DMS 273 treated with DMSO at 0.1 percent for 48 hours (cell line): ENCODE data around the gene CD300A.

Experiments
- DNase-seq: peaks from one replicate; lab custom pipeline; 2025; lab: John Stamatoyannopoulos, UW

The CD300A gene

DNA sequence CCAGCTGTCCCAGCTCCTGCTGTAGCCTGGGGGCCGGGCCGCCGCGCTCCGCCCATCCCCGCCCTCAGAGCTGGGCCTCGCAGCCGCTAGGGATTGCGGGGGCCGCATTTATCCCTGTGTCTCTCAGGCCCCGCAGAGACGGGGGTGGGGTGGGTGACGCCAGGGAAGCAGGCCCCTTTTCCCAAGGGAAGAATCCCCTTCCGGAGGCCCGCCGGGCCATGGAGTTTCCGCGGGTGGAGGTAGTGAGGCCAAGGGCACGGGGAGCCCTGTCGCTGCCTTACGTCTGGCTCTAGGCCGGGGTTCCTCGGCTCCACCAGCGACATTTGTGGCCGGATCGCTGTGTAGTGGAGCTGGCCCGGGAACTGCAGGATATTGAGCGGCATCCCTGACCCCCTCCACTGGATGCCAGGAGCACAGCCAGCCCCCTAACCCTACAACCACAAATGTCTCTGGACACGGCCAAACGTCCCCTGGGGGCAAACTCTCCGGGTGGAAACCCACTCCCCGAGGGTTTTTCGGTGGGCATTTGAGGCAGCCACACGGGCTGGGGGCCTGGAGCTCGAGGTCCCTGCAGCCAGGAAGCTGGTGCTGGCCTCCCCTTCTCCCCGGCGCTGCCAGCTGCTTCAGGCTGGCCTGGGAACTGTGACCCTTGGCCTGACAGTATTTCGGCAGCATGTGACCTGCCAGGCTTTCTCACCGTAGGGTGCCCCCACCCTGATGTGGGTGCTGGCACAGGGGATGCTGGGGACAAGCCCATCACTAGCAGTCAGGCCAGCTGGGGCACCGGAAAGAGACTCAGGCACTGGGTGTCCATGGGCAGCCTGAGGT, 12.0 kb upstream of the CD300A start:
- peak; percentile 77 for DNase-seq

- DNase-seq: no peak
These were observed 11.3 kb upstream of the CD300A start for GRCh38 chr17:74455025-74455545.

GRCh38 chr17:74455821-74456220, 10.6 kb upstream of the CD300A start:
- DNase-seq: peak; percentile 60

- DNase-seq: peak; percentile 6
These were observed 9.2 kb upstream of the CD300A start for GRCh38 chr17:74457146-74457819.

DNA sequence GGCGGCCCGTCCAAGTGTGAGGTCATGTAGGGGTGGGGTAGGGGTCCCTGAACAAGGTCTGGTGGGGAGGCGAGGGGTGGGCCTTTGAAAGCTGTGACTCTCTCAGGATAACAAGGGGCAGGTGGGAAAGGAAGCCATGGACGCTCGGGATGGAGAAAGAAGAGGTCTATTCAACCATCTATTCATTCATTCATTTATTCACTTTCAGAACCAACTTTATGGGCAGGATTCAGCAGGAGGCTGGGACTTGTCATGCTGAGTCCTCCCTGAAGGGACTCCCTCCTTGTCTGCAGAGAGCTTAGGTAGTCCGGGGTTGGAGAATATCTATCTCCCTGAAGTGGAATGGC, 8.6 kb upstream of the CD300A start:
- DNase-seq: no peak

DNA sequence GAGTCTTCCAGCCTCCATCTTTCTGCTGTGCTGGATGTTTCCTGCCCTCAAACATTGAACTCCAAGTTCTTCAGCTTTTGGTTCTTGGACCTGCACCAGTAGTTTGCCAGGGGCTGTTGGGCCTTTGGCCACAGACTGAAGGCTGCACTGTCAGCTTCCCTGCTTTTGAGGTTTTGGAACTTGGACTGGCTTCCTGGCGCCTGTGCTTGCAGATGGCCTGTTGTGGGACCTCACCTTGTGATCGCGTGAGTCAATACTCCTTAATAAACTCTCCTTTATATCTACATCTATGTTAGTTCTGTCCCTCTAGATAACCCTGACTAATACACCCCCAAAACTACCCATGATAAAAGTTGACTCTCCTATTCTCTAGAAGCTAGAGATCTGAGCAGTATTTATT, 7.6 kb upstream of the CD300A start:
- no peak for DNase-seq

GRCh38 chr17:74459622-74460021, 6.8 kb upstream of the CD300A start:
- DNase-seq: no peak

DNA sequence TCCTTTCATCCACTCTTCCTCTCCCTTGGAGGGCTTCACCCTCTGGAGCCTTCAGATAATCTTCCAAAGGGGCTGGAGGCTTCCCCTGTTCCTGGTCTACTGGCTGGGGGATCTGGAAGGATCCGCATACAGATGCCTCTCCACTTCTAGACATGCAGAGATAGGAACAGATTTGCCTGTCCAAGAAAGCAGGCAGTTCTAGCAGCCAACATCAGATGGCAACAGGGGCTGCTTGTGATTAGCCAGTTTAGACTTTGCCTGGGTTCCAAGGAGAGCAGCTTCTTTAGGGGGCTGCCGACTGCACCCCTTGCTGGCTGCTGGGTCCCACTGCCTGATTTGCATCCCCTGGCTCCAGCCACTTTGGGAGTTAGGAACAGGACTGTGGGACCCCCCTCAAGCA, 6.2 kb upstream of the CD300A start:
- no peak for DNase-seq

DNA sequence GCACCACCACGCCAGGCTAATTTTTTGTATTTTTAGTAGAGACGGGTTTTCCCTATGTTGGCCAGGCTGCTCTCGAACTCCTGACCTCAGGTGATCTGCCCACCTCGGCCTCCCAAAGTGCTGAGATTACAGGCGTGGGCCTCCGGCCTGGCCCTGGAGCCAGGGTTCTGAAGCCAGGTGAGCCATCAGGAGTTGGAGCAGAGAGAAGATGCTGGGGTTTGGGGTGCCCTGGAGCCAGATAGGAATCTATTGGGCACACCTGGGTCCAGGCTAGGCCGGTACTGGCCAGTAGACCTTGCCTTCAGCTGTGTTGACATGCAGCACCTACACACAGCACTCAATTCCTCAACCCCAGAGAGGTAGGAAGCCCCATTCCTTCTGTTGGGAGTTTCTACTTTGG, 5.4 kb upstream of the CD300A start:
- no peak for DNase-seq

DNA sequence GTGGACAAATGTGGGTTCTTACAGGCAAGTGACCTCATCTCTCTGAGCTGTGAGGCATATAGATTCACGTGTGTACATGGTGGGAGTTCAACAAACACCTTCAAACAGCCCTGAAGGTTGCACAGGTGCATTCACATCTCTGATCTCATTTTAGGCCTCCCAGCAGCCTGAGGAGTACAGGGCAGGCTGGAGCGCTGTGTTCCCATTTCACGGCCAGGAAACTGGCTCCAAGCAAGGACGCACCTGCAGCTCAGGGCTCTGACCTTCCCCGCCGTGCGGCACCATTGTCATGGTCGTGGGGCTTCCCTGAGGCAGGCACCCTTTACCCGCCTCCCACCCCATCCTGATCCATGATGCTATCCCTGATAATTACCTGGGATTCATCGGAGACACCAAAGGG, 4.8 kb upstream of the CD300A start:
- no peak for DNase-seq

DNA sequence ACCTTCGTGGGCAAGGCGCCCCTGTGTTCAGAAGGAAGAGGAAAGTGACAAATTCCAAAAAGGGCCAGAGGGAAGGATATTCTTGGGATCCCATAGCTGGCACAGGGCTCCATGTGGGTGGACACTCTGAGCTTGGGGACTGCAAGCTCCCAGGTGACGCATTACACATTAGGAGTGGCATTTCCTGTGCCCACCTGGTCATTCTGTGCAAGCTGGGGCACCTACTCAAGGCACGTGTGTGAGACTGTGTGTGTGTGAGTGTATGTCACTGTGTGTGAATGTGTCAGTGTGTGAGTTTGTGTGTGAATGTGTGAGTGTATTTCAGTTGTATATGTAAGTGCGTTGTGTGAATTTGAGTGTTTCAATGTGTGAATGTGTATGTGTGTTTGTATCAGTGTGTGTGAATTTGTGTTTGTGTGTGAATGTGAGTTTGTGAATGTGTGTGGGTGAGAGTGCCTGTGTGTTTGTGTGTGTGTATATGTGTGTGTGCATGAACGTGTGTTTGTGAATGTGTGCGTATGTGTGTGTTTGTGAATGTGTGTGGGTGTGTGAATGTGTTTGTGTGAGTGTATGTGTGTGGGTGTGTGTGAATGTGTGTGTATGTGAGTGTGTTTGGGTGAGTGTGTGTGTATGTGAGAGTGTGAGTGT, 1.6 kb upstream of the CD300A start:
- no peak for DNase-seq

- DNase-seq: no peak
These were observed 890 bp upstream of the CD300A start for GRCh38 chr17:74465378-74466110.

DNA sequence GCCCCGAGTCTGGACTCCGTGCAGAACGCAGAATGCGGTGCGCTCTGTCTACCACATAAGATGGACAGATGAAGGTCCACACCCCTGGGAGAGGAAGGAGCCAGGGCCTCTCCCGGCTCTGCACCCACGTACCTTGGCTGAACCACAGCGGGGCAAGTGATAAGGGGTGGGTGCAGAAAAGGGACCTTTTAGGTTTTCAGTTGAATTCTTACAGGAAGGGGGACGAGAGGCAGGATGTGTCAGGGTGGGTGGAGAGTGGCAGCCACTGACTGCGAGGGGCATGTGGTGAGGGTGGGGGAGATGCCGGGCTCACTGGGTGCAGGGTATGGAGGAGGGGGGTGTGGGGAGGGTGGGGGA, 372 bp downstream of the CD300A start:
- no peak for DNase-seq

DNA sequence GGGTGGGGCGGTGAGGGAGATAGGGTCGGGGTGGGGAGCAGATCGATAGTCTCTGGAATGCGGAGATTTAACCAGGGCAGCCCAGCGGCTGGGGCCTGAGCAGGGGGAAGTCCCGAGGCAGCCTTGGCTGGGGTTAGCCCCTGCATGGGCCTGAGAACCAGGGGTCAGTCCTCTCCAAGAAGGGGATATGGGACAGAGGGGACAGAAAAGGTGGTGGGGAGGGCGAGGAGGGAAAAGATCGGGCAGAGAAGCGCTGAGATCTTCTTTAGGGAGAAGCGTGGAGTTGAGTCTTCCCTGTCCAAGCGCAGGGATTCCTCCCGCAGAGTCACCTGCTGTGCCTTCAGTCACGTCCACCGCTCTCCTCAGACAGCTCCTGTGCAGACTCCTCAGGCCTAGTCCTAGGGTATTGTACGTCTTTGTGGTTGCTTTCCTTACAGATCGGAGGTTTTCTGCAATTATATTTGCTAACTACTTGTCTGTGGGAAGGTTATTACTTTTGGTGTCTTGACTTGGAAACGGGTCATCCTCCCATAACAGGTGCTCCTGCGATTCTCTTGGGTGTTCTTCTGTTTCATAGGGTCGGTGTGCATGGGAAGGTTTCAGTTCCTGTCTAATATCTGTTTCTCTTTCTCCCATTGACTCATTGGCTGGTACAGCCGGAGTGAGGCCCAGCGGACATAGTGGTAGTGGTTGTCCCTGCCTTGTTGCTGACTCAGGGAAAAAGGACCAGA, 952 bp downstream of the CD300A start:
- DNase-seq: no peak

DNA sequence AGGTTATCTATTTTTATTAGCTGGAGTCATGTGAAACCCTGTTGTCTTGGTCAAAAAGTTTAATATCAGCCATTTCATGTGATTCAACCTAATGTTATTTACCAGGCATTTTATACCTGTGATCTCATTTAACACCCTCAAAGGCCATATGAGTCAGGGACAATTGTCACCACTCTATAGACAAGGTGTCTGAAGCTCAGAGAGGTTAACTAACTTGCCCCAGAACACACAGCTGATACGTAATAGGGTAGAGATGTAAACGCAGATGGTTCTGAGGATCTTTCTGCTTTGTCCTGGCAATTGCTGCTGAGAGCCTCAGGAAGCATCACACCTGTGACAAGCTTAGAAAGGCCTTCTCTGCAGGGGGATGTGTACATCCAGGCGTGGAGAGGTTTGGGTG, 4.9 kb downstream of the CD300A start:
- DNase-seq: no peak

DNA sequence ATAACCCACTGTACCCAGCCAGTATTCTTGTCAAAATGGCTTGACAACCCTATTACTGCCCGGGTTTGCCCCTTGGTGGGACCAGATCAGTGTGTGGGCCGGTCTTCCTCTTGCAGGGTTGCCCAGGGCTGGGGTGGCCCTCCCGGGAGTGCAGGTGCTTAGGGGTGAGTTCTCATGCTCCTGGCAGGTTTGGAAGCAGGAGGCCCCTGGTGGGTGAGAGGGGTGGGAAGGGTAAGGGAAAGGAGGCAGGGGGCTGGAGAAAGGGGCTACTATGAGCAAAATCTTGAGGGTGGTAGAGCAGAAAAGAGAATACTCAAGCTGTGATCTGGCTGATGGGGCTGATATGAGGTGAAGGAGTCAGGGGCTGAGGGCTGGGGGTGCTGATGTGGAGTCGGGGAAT, 6.5 kb downstream of the CD300A start:
- DNase-seq: no peak

DNA sequence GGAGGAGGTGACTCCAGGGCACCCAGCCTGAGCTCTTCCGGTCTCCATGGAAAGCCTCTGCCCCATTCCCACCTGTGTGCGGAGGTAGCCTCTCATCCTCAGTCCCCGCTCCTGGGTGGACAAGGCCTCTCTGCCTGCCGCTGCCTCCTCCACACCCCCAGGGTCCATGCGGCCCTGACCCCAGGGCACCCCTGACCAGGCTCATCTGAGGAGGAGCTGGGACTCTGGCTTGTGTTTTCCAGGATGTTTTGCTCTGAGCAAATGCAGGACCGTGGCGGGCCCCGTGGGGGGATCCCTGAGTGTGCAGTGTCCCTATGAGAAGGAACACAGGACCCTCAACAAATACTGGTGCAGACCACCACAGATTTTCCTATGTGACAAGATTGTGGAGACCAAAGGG, 6.9 kb downstream of the CD300A start:
- no peak for DNase-seq

DNA sequence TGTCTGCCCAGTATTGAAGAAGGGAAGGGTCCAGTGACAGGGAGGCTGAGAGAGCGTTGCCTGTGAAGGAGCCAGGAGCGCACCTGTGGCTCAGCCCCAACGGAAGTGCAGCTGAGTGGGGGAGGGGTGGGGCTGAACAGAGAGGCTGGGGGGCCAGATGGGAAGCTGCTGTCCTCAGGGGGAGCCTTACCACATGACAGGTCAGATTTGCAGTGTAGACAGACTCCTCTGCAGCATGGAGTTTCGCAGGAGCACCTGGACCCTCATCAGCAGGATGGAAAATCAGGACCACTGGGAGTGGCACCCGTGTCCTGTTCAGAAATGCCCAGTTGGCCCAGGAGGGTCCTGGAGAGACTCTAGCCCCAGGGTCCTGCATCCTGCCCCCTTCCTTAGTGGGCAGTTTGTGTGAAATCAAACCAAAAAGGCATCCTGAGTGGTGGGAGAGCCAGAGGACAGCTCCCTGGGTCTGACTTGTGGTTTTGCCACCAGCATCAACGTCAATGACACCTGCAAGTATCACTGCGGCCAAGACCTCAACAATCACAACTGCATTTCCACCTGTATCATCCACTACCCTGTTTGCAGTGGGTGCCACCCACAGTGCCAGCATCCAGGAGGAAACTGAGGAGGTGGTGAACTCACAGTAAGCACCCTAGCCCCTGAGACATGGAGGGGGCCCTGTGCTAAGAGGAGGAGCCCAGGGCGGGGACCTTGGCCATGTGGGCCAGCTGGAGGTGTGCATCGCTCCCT, 7.8 kb downstream of the CD300A start:
- no peak for DNase-seq

- no peak for DNase-seq
These were observed 8.8 kb downstream of the CD300A start for GRCh38 chr17:74475189-74475588.

DNA sequence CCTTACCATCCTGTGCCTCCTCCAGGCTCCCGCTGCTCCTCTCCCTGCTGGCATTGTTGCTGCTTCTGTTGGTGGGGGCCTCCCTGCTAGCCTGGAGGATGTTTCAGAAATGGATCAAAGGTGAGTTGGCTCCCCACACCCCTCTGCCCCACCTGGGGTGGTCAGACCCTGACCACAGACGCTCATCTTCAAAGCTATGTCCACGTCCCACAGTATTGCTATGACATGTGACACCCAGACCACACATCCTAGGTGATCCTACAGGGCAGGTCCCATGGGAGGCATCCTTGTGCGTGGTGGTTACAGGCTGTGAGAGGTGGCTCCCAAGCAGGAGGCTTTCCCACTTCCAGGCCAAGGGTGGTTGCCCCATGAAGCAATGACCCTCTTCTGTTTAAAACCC, 11.0 kb downstream of the CD300A start:
- no peak for DNase-seq
